C4-2B (cell line): ENCODE measurements around the gene GNPTAB.

Experiments
- H3K27ac ChIP-seq: fragments of 450-650 bp; 2 replicates; pipeline ENCODE4 v1.5.1; 2017
- ZFX ChIP-seq: fragments of 450-650 bp; IDR thresholded peaks from 2 replicates; pipeline ENCODE4 v1.6.1; 2017
- TF ChIP-seq, protein P1 (sequence below): fragments of 450-650 bp; conservative IDR thresholded peaks from 2 replicates; pipeline ENCODE4 v1.5.1; 2017; ENCODE audit warnings: mild to moderate bottlenecking

GNPTAB gene

GRCh38 chr12:101749657-101750056, 81.1 kb downstream of the GNPTAB start:
- no peak for TF ChIP-seq ZFX
- TF ChIP-seq, protein P1, sequence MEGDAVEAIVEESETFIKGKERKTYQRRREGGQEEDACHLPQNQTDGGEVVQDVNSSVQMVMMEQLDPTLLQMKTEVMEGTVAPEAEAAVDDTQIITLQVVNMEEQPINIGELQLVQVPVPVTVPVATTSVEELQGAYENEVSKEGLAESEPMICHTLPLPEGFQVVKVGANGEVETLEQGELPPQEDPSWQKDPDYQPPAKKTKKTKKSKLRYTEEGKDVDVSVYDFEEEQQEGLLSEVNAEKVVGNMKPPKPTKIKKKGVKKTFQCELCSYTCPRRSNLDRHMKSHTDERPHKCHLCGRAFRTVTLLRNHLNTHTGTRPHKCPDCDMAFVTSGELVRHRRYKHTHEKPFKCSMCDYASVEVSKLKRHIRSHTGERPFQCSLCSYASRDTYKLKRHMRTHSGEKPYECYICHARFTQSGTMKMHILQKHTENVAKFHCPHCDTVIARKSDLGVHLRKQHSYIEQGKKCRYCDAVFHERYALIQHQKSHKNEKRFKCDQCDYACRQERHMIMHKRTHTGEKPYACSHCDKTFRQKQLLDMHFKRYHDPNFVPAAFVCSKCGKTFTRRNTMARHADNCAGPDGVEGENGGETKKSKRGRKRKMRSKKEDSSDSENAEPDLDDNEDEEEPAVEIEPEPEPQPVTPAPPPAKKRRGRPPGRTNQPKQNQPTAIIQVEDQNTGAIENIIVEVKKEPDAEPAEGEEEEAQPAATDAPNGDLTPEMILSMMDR, result no peak
- peak overlapping the region; percentile 22; the same call in 1 of the 2 replicates for H3K27ac ChIP-seq

- TF ChIP-seq, protein P1, result no peak
- no peak for TF ChIP-seq ZFX
- H3K27ac ChIP-seq, result no peak overlapping the region
Measured at GRCh38 chr12:101748907-101749306, 81.9 kb downstream of the GNPTAB start.

GRCh38 chr12:101747697-101748096, 83.1 kb downstream of the GNPTAB start:
- TF ChIP-seq, protein P1, result no peak
- TF ChIP-seq ZFX, result no peak
- no peak overlapping the region for H3K27ac ChIP-seq

DNA sequence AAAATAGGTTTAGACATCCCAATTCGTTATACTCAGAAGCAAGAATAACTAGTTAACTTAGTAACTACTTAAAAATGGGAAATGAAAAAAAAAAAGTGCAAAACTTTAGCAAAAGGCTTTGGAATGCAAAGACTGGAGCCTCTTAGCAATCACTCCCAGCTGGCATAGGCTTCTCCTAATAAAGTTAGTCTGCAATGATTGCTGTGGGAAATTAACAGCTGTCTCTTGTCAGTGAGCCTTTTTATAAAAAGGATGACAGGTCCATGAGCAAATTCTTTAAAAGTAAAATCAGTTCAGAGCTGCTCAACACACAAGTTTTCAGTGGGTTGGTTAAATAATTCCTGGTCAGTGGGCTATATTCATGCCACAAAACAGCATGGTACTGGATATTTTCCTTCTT, 84.1 kb downstream of the GNPTAB start:
- H3K27ac ChIP-seq, result no peak overlapping the region
- no peak for TF ChIP-seq ZFX
- TF ChIP-seq, protein P1, result no peak

DNA sequence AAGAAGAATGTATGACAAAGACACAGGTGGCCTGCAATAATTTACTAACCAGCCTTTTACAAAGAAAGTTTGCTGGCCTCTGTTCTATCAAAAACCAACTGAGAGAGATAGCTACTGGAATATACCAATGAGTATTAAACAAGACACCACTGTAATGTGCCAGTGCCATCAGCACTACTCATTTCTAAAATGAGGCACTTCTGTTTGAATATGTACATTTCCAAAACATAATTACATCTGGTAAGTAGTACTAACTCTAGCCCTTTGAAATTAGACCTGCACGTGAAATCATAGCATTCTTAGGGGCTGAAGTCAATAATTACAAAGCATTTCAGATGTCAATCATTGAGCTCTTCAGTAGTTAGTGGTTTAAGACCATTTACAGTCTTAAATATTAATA, 84.6 kb downstream of the GNPTAB start:
- TF ChIP-seq, protein P1, result no peak
- TF ChIP-seq ZFX, result no peak
- H3K27ac ChIP-seq, result no peak overlapping the region

DNA sequence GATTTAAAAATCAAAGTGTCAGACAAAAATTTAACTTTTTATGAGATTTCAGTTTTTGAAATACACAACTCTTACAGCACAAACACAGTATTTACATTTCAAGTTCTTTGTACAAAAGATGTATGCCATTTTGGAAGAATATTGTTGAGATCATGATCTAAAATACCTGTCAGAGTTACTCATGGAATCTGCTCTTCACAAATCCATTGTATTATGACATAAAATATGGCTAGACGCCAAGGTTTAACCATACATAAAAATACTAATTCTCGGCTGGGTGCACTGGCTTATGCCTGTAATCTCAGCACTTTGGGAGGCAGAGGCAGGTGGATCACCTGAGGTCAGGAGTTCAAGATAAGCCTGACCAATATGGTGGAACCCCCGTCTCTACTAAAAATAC, 85.3 kb downstream of the GNPTAB start:
- TF ChIP-seq ZFX, result no peak
- TF ChIP-seq, protein P1, result no peak
- H3K27ac ChIP-seq, result no peak overlapping the region

- peak overlapping the region; percentile 21; the same call in 1 of the 2 replicates for H3K27ac ChIP-seq
- TF ChIP-seq ZFX, result no peak
Measured at GRCh38 chr12:101743724-101744472, 86.9 kb downstream of the GNPTAB start.

DNA sequence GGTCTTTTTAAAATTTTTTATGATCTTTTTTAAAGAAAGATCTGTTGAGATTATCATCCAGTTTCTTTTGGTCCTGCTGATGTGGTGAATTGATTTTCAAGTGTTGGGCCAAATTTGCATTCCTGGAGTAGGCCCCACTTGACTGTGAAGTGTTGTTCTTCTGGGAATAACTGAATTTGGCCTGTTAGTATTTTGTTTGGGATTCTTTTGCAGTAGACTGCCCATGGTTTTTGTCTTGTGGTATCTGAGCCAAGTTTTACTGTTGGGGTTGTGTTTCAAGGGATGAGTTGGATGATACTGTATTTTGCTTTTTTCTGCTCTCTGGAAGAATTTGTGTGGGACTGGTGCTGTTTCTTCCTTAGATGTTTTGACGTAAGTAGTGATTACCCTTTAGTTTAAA, 87.5 kb downstream of the GNPTAB start:
- no peak for TF ChIP-seq ZFX
- TF ChIP-seq, protein P1, result no peak
- no peak overlapping the region for H3K27ac ChIP-seq
